IPS-18c (cell line): ENCODE results near the gene C2orf68.
"Not testable (repeated sequence)": the region's sequence is repeated elsewhere in the genome, so short reads cannot be mapped to it uniquely, and the experiment has no call there.

Experiments
- H3K4me3 ChIP-seq: 2 replicates; pipeline ENCODE4 v1.7.0; 2013; ENCODE audit warnings: low read depth, mild to moderate bottlenecking, low read length, moderate library complexity; ENCODE audit not compliant: insufficient read depth
- H3K9me3 ChIP-seq: one replicate; pipeline ENCODE4 v1.6.1; 2013; ENCODE audit warnings: mild to moderate bottlenecking, low read length, moderate library complexity; ENCODE audit not compliant: control insufficient read depth, insufficient read depth

The C2orf68 gene, protein sequence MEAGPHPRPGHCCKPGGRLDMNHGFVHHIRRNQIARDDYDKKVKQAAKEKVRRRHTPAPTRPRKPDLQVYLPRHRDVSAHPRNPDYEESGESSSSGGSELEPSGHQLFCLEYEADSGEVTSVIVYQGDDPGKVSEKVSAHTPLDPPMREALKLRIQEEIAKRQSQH

DNA sequence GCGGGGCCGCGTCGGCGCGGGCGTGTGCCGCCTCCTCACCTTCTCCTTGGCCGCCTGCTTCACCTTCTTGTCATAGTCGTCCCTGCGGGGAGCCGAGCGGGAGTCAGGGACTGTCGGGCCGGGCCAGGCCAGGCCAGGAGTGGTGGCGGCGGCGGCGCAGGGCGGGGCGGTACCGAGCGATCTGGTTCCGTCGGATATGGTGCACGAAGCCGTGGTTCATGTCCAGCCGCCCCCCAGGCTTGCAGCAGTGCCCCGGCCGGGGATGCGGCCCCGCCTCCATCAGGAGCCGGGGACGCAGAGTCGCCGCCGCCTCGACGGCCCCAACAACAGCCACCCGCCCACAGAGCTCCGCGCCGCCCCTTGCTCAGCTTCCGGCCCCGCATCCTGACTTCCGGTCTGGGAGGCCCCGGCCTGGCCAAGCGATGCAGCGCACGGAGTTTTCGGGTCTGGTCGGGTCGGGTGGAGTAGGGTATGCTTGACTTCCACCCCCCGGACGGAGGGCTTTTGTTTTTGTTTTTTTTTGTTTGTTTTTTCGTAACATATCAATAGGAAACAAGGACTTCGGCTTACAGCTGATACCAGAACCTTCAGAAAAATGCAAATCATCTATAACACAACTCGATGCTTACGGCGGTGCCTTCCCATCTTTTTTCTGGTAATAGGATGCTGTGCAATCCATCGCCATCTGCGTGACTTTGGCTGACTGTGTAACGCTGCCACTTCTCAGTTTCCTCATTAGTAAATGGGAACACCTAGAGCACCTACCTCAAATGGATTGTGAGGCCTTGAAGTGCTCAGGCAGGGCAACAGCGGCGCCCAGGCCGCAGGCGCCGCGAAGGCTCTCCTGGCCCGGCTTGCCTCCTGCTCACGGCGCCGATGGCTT lies at the start of gene C2orf68:
Gene C2orf68 (minus strand): TSS at position 362 of the 883 bp plus-strand sequence. CDS start 82 bp downstream, at position 280.
- peak within 1 kb of the TSS; percentile 90 for H3K4me3 ChIP-seq
- H3K9me3 ChIP-seq, result peaks cover 3% of the 10 kb centered on the region

DNA sequence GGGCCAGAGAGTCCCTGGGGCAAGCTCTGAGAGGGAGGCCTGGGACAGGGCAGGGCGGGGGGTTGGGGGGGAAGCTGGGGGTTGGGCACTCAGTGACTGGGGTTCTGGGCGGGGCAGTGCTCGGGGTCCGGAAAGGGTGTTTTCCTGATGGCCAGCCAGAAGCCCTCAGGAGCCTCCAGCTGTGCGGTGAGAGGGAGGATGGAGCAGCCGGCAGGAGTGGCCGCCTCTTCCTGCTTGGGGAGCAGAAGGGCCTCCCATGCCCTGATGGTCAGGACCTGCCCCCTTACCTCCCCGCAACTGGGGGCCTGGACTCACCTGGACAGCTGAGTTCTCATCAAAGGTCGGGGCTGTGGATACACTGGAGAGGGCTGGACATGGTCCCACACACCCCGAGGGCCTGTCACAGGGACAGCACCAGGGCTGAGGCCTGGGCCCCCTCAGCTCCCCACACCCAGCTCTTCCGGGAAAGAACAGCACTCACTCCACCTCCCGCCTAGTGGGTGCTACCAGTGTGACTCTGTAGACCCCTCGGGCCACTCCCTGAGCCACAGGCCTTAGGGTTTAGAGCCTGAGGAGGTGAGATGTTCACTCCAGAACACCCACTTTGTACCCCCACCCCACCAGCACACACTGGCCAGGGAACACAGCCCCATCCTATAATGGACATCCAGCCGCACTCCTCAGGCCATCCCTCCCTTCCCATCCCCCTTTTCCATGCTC lies 49.4 kb upstream of the C2orf68 start:
- Histone ChIP-seq H3K9me3 (no peaks in the 10 kb centered on the region), H3K4me3 (no peak overlapping the region)

DNA sequence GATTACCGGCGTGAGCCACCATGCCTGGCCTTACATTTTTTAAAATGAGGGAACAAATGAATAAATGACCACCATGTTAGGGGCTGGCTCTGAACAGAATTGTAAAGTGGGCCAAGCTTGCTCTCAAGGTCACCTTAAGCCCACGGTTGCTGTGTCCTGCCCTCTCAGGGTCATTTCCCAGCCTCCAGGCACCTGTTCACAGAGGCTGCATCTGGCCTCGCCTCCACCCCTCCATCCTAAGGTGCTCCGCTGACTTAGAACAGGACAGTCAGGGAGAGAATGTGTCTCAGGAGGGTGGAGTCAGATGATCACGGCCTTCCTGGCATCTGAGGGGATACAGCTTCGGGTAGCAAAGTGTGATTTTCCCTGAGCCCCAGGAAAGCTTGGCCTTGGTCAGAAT lies 48.9 kb upstream of the C2orf68 start:
- Histone ChIP-seq H3K4me3 (no peak overlapping the region), H3K9me3 (no peaks in the 10 kb centered on the region)

DNA sequence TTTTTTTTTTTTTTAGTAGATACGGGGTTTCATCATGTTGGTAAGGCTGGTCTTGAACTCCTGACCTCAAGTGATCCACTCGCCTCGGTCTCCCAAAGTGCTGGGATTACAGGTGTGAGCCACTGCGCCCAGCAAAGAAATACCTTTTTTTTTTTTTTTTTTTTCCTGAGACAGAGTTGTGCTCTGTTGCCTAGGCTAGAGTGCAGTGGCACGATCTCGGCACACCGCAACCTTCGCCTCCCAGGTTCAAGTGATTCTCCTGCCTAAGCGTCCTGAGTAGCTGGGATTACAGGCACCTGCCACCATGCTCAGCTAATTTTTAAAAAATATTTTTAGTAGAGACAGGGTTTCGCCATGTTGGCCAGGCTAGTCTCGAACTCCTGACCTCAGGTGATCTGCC lies 48.4 kb upstream of the C2orf68 start:
- not testable (repeated sequence) for H3K4me3 ChIP-seq, H3K9me3 ChIP-seq

DNA sequence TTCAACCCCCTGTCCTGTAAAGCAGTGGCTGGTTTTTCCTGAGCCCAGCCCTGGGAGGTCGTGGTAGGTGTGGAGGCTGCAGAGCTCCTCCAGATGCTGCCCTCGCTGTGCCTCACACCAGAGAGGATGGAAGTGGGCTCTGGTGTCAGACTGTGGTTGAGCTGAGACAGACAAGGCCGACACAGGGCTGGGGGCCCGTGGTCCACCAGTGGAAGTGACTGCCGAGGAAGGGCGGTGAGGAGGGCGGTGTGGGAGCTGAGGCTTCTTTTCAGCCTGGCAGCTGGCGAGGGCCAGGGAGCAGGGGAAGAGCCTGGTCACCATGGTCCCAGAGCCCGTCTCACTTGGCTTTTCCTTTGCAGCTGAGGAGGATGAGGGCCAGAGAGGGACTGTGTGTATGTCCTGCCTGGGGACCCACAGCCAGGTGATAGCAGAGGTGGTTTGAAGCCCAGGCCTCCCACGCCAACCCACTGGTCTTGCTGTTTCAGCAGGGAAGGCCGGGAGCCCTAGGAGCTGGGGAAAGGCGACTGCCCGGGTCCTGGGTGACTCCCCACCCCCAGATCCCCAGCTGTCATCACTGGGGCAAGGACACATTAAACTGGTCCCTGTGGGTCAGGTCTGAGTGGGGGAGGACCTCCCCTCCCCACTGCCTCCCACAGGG lies 47.6 kb upstream of the C2orf68 start:
- Histone ChIP-seq H3K4me3 (no peak overlapping the region), H3K9me3 (no peaks in the 10 kb centered on the region)

DNA sequence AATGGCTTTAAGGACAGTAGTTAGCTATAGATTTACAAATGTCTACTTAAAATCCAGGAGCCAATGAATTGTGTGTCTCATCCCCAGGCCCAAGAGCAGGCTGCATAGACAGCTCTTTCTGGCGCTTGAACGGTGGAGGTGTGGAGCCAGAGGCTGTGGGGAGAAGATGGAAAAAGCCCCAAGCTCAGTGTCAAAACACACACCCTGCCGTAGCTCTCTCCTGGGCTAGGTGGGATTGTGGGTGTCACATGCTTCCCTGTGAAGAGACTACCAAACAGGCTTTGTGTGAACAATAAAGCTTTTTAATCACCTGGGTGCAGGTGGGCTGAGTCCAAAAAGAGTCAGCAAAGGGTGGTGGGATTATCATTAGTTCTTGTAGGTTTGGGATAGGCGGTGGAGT lies 45.5 kb upstream of the C2orf68 start:
- not testable (repeated sequence) for H3K4me3 ChIP-seq, H3K9me3 ChIP-seq

DNA sequence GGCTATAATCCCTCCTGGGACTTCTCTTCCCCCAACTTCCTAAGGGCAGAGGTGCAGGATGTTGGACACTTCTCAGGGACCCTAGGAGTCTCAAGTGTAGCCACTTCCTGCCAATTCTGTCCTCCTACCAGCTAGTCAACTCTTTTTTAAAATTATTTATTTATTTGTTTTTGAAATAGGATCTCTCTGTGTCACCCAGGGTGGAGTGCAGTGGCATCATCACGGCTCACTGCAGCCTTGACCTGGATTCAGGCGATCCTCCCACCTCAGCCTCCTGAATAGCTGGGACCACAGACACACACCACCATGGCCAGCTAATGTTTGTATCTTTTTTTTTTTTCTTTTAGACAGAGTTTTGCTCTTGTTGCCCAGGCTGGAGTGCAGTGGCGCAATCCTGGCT lies 44.6 kb upstream of the C2orf68 start:
- Histone ChIP-seq H3K4me3 (no peak overlapping the region), H3K9me3 (no peaks in the 10 kb centered on the region)

DNA sequence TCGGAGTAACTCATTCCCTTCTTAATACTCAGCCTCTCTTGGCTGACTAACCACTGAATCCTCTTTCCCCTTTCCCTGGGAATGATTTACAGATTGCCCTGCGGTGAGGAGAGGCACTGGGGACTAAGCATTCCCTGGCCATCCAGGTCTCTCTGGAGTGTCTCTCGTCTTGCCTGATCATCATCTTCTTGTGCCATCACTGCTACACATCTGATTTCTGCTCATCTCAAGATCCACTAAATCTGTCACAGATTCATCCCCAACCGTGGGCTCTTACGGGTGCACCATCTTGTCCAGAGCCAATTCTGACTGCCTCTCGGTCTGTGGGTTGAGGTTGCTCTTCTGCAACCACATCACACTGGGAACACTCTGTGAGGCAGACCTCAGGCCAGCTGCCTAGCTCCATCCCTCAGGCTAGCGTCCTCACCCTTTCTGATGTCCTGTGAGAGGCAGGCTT lies 44.1 kb upstream of the C2orf68 start:
- Histone ChIP-seq H3K9me3 (no peaks in the 10 kb centered on the region), H3K4me3 (no peak overlapping the region)

DNA sequence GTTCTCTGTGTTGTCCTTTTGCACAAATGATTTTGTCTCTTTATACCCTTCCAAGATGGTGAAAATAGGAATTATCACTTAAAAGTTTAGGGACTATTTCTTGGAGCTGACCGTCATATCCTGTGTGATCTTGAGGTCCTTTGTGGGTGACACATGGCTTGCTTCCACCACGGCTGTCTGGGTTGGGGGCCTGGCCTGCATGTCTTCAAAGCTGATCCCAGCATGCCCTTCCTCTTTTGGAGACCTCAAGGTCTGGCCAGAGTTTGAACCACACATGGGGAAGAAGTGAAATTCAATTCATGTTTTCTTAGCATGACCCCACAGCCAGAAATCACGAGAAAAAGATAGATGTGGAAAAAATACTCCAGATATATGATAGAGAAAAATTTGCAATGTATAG lies 42.1 kb upstream of the C2orf68 start:
- no peak overlapping the region for H3K4me3 ChIP-seq
- no peaks in the 10 kb centered on the region for H3K9me3 ChIP-seq

DNA sequence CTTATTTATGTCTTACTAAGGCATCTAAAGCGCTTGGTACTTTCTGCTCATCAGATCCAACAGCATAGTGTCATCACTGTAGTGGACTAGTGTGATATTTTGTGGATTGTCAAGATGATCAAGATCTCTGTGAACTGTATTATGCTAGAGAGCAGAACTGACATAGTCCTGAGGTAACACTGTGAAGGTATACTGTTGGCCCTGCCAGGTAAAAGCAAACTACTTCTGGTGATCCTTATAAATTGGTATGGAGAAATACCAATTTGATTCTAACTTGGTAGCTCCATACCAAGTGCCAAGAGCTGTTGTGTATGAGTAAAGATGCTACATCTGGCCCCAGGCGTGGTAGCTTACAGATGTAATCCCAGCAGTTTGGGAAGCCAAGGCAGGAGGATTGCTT lies 40.2 kb upstream of the C2orf68 start:
- Histone ChIP-seq H3K9me3 (no peaks in the 10 kb centered on the region), H3K4me3 (no peak overlapping the region)

DNA sequence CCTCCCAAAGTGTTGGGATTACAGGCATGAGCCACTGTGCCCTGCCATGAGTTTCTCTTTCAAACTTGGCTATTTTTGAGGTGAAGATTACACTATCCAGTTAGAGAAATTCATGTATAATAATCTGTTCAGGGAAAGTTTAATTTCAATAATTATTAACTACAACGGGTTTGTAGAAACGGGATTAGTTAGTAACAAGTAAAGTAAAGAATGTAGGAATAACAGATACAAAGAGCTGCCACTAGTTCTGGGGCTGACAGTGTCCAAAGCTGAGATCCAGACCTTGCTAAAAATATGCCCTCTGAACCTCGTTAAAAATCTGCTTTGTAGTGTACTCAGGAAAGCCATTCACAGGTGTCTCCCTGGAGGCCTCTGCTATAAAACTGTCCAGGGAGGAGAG lies 39.2 kb upstream of the C2orf68 start:
- Histone ChIP-seq H3K9me3 (no peaks in the 10 kb centered on the region), H3K4me3 (no peak overlapping the region)

DNA sequence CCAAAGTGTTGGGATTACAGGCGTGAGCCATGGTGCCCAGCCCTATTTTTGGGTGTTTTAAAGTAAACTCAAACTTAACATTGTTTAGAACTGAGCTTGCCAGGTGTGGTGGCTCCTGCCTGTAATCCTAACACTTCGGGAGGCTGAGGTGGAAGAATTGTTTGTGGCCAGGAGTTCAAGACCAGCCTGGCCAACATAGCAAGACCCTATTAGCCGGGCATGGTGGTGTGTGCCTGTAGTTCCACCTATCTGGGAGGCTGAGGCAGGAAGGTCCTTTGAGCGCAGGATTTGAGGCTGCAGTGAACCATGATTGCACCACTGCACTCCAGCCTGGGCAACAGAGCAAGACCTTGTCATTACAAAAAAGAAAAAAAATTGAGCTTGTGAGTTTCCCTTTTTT lies 38.6 kb upstream of the C2orf68 start:
- Histone ChIP-seq H3K9me3 (no peaks in the 10 kb centered on the region), H3K4me3 (no peak overlapping the region)

DNA sequence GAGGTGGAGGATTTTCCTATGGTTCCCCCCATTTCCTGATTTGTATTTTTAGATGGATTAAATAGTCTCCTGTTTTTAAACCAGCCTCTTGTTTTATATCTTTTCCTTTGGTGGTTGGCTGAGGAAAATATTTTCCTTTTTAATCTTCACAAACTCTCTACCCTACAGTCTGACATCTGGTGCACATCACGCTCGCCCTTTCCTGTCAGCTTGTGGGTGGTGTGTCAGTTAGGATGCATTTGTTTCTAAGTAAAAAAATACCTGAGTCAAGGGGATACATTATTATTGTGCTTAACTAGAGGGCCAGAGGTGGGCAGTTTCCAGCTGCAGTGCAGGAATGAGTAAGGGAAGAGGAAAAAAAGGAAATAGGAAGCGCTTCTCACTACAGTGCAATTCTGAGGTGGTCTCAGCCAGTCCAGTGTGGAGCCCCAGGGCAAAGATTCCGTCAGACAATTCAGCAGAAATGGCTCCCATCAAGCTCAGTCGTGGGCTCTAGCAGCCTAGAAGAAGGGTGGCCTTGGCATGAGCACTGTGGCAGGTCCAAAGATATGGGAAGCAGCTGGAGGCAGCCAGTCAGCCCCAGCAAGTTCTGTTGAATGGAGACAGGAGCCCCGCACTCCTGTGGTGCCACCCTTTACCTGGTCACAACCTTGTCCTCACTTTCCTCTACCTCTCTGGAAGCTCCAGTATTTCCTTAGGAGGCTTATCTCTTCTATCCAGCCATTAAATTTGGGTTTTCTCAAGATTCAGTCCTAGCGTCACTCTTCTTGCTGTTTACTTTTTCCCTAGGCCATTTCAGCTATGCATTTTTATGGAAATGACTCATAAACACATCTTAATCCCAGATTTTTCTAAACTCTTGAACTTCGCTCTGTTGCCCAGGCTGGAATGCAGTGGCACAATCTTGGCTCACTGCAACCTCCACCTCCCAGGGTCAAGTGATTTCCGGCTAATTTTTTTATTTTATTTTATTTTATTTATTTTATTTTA lies 37.6 kb upstream of the C2orf68 start:
- Histone ChIP-seq H3K9me3 (no peaks in the 10 kb centered on the region), H3K4me3 (no peak overlapping the region)

DNA sequence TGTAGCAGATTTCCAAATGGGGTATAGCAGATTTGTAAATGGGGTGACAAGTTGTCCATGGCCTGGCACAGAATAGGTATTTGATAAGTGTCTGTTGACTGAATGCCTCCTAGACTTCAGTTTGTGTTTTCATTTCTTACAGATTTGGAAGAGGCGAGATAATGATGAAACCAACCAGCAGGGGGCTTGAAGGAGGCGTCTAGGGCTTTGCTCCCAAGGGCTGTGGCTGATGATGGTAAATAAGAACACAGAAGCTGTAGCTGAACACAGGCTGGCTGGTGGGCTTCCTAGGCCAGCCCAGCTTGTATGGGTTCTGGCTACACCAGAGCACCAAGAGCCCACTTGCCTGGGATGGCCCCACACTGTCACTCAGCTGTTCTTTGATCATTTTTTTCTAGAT lies 36.8 kb upstream of the C2orf68 start:
- Histone ChIP-seq H3K9me3 (no peaks in the 10 kb centered on the region), H3K4me3 (no peak overlapping the region)

DNA sequence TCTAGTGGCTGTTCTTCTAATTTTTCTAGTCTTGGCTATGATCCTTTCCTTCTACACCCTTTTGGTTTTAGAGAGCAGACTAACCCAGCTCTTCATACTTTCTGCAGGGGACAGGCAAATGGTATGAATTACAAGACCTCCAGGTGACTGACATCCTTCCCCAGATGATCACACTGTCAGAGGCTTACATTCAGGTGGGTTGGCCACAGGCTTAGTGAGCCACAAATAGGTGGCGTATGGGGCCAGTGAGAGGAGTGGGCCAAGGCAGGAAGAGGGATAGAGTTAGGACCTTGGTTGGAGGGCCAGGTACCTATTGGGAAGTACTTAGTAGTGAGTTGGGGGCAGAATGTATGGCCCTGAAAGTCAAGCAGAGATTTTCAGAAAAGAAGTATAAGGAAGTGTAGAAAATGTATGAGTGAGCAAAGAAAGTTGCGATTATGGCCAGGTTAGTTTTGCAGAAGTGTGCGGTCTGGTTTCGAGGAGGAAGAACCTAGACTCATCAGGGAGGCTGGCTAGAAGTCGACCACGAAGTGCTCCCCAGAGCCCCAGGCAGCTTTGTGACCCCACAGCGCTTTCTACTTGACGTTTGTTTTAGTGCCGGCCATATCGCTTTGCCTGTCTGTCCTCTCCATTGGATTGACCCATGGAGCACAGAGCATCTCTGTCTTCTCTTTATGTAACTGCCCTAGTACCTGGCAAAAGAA lies 36.1 kb upstream of the C2orf68 start:
- H3K9me3 ChIP-seq, result no peaks in the 10 kb centered on the region
- H3K4me3 ChIP-seq, result no peak overlapping the region

DNA sequence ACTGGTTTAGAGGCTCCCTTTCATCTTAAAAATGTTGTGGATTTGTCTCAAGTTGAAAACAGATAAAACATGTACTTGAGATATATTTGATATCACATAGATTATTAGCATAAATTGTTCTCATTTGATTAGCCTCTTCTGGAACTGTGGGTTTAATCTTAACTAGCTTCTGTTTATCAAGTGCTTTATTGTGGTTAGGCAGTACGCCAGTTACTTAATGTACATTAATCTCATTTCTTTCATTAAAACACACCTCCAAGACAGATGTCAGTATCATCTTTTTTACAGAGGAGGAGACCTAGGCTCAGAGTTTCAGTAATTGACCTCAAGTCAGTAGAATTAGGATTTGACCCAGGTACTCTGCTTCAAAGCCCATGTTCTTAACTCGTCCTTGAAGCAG lies 34.3 kb upstream of the C2orf68 start:
- Histone ChIP-seq H3K4me3 (no peak overlapping the region), H3K9me3 (no peaks in the 10 kb centered on the region)
